Neuronal stem cell (in vitro differentiated cells): ENCODE results near the gene BAIAP3.

ENCODE experiments used
- DNase-seq: peaks from one replicate; pipeline ENCODE4 v3.0.0-alpha.2; 2013; ENCODE audit warnings: low spot score
- H2AFZ ChIP-seq: one replicate; pipeline ENCODE4 v1.6.1; 2013; ENCODE audit warnings: mild to moderate bottlenecking, low read length, inconsistent platforms
- H2AK5ac ChIP-seq: 2 replicates; pipeline ENCODE4 v1.6.1; 2013; ENCODE audit warnings: low read depth, mild to moderate bottlenecking, inconsistent platforms, low read length, moderate library complexity, mixed read lengths
- H2BK120ac ChIP-seq: 2 replicates; pipeline ENCODE4 v1.6.1; 2013; ENCODE audit warnings: low read depth, mild to moderate bottlenecking, inconsistent platforms, low read length, moderate library complexity, mixed read lengths
- H2BK12ac ChIP-seq: one replicate; pipeline ENCODE4 v1.6.1; 2013; ENCODE audit warnings: low read length, inconsistent platforms
- H2BK15ac ChIP-seq: 2 replicates; pipeline ENCODE4 v1.6.1; 2013; ENCODE audit warnings: mild to moderate bottlenecking, low read length, inconsistent platforms, mixed read lengths
- H2BK5ac ChIP-seq: one replicate; pipeline ENCODE4 v1.6.1; 2013; ENCODE audit warnings: inconsistent platforms, mild to moderate bottlenecking, low read length, moderate library complexity
- H3K14ac ChIP-seq: one replicate; pipeline ENCODE4 v1.6.1; 2013; ENCODE audit warnings: low read length, inconsistent platforms
- H3K18ac ChIP-seq: 2 replicates; pipeline ENCODE4 v1.6.1; 2013; ENCODE audit warnings: low read length, inconsistent platforms
- H3K23ac ChIP-seq: 2 replicates; pipeline ENCODE4 v1.6.1; 2013; ENCODE audit warnings: low read depth, mild to moderate bottlenecking, mixed read lengths, low read length, inconsistent platforms; ENCODE audit not compliant: poor library complexity
- H3K27ac ChIP-seq: replicated peaks from 3 replicates; pipeline ENCODE4 v1.5.1; 2013; ENCODE audit warnings: low read length, inconsistent platforms
- H3K27me3 ChIP-seq, 3 experiments: 2 replicates each; pipeline ENCODE4 v1.6.1; 2013; ENCODE audit warnings: low read length in 3 of 3, mild to moderate bottlenecking in 2 of 3, inconsistent platforms in 1 of 3, low read depth in 1 of 3, mixed read lengths in 1 of 3, moderate library complexity in 1 of 3; ENCODE audit not compliant: control insufficient read depth in 3 of 3, insufficient read depth in 3 of 3
- H3K36me3 ChIP-seq, 2 donors: replicated peaks in 1 of 2; 2 replicates each; pipeline ENCODE4 v1.6.1; 2013; ENCODE audit warnings: low read length in 2 of 2; ENCODE audit not compliant: control insufficient read depth in 2 of 2, insufficient read depth in 2 of 2
- H3K4ac ChIP-seq: 2 replicates; pipeline ENCODE4 v1.6.1; 2013; ENCODE audit warnings: inconsistent platforms, mild to moderate bottlenecking, low read length, moderate library complexity
- H3K4me1 ChIP-seq, 2 donors: 1 replicate in 1 of 2; 2 replicates in 1 of 2; pipeline ENCODE4 v1.6.1; 2013; ENCODE audit warnings: low read length in 2 of 2, low read depth in 1 of 2; ENCODE audit not compliant: control insufficient read depth in 2 of 2, insufficient read depth in 1 of 2
- H3K4me2 ChIP-seq: one replicate; pipeline ENCODE4 v1.6.1; 2013; ENCODE audit warnings: mild to moderate bottlenecking, low read length, inconsistent platforms; ENCODE audit not compliant: insufficient read depth, poor library complexity, severe bottlenecking
- H3K4me3 ChIP-seq, 2 donors: 2 replicates each; pipeline ENCODE4 v1.5.1; 2013; ENCODE audit warnings: low read length in 2 of 2, mild to moderate bottlenecking in 2 of 2, inconsistent platforms in 1 of 2, moderate library complexity in 1 of 2
- H3K79me1 ChIP-seq: one replicate; pipeline ENCODE4 v1.6.1; 2013; ENCODE audit warnings: low read depth, mild to moderate bottlenecking, inconsistent platforms, low read length, moderate library complexity
- H3K9ac ChIP-seq: one replicate; pipeline ENCODE4 v1.6.1; 2013; ENCODE audit warnings: mild to moderate bottlenecking, low read depth, low read length, inconsistent platforms; ENCODE audit not compliant: poor library complexity
- H3K9me3 ChIP-seq, 2 donors: replicated peaks in 1 of 2; 2 replicates each; pipeline versions ENCODE3 to v1.6.1; 2013; ENCODE audit warnings: low read length in 2 of 2, mild to moderate bottlenecking in 2 of 2, inconsistent platforms in 1 of 2, low read depth in 1 of 2, mixed read lengths in 1 of 2, moderate library complexity in 1 of 2; ENCODE audit not compliant: control insufficient read depth in 2 of 2, insufficient read depth in 1 of 2
- H4K8ac ChIP-seq: one replicate; pipeline ENCODE4 v1.6.1; 2013; ENCODE audit warnings: low read depth, mild to moderate bottlenecking, inconsistent platforms, low read length, moderate library complexity
- H4K91ac ChIP-seq: one replicate; pipeline ENCODE4 v1.6.1; 2013; ENCODE audit warnings: low read length, low read depth, mild to moderate bottlenecking, inconsistent platforms; ENCODE audit not compliant: poor library complexity
- WGBS, 2 donors: extraction: QIAGEN DNeasy Blood & Tissue Kit; methylation state at CpG; one replicate each; pipeline ENCODE4 v1.1.7; 2013; ENCODE audit warnings: missing lambda C conversion rate in 2 of 2, mixed read lengths in 1 of 2; ENCODE audit not compliant: insufficient read length in 2 of 2, insufficient replicate concordance in 1 of 2; ENCODE audit errors: extremely low coverage in 2 of 2; 5-methylcytosine and 5-hydroxymethylcytosine counted together

The BAIAP3 gene

DNA sequence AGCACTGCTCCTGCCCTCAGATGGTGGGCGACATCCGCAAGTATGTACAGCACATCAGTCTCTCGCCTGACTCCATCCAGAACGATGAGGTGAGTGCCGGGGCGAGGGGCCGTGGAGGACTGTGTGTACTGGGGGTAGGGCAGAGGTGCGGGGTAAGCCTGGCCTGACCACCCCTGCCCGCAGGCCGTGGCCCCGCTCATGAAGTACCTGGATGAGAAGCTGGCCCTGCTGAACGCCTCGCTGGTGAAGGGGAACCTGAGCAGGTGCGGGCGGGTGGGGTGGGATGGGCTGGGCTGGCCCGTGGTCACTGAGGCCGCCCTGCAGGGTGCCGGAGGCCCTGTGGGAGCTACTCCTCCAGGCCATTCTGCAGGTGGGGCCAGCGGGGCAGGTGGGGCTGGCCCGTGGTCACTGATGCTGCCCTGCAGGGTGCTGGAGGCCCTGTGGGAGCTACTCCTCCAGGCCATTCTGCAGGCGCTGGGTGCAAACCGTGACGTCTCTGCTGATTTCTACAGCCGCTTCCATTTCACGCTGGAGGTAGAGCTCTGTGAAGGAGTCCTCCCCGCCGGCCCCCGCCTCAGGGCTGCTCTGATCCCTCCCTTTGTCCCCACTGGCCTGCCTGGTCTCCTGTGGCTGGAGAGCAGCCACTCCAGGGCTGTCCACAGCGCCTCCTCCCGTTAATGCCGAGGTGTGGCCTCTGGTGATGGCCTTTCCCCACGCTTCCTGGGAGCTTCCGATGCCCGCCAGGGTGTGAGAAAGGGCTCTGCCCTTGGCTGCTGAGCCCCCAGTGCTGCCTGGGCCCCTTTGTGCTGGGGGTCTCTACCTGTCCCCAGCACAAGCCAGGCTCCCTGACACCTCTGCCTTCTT is 13.2 kb downstream of the BAIAP3 start:
- Histone ChIP-seq H3K4me2 (no peak overlapping the region), H3K9ac (no peak overlapping the region), H2BK15ac (peak overlapping the region; percentile 94), H3K4ac (peak overlapping the region; percentile 23), H2BK5ac (no peak overlapping the region), H3K9me3 (no peaks in the 10 kb centered on the region), H2BK12ac (peak overlapping the region; percentile 84), H3K27ac (no peak overlapping the region), H3K4me1 (peaks cover 8 to 14% of the 10 kb centered on the region in 2 donors), H4K8ac (no peak overlapping the region), H2AK5ac (no peak overlapping the region), H3K79me1 (peaks cover 15% of the 10 kb centered on the region), H3K18ac (no peak overlapping the region), H3K23ac (peak overlapping the region; percentile 17), H2AFZ (no peak overlapping the region), H2BK120ac (no peak overlapping the region), H3K36me3 (peaks cover 16 to 61% of the 10 kb centered on the region in 2 donors), H3K27me3 (peaks cover 0 to 14% (median 0%) of the 10 kb centered on the region in 3 experiments), H3K4me3 (peak overlapping the region in 1 of 2 donors; percentile 14), H4K91ac (no peak overlapping the region), H3K14ac (no peak overlapping the region)
- DNase-seq: no peak
- WGBS, 2 donors: no CpG with 5 or more reads among the region's 34 CpGs

DNA sequence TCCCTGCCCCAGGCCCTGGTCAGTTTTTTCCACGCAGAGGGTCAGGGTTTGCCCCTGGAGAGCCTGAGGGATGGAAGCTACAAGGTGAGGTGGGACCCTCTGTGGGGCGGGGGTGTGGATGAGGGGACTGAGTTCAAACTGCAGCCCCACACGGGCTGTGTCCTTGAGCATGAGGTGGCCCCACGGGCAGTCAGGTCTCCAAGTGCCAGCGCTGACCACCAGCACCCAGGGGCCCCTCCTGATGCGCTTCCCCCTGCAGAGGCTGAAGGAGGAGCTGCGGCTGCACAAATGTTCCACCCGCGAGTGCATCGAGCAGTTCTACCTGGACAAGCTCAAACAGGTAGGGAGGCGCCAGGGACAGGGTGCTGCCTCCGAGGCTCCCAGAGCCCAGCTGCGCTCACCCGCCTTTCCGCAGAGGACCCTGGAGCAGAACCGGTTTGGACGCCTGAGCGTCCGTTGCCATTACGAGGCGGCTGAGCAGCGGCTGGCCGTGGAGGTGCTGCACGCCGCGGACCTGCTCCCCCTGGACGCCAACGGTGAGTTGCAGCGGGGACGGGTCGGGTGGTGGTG is 13.9 kb downstream of the BAIAP3 start:
- no peak overlapping the region for H3K23ac ChIP-seq
- peaks cover 16 to 54% of the 10 kb centered on the region in 2 donors for H3K36me3 ChIP-seq
- no peak overlapping the region for H4K8ac ChIP-seq
- no peak overlapping the region for H4K91ac ChIP-seq
- no peak overlapping the region for H3K9ac ChIP-seq
- H3K27me3 ChIP-seq: peaks cover 0 to 10% (median 0%) of the 10 kb centered on the region in 3 experiments
- no peak for DNase-seq
- H2BK120ac ChIP-seq: no peak overlapping the region
- H3K27ac ChIP-seq: no peak overlapping the region
- no peak overlapping the region for H2AK5ac ChIP-seq
- no peak overlapping the region for H2AFZ ChIP-seq
- no CpG with 5 or more reads among the region's 31 CpGs for whole genome bisulfite sequencing, 2 donors
- no peak overlapping the region for H3K4me2 ChIP-seq
- H3K79me1 ChIP-seq: peaks cover 21% of the 10 kb centered on the region
- H3K14ac ChIP-seq: no peak overlapping the region
- H3K4me3 ChIP-seq: no peak overlapping the region
- no peak overlapping the region for H2BK12ac ChIP-seq
- H2BK15ac ChIP-seq: no peak overlapping the region
- H2BK5ac ChIP-seq: no peak overlapping the region
- no peaks in the 10 kb centered on the region for H3K9me3 ChIP-seq
- no peak overlapping the region for H3K4ac ChIP-seq
- H3K18ac ChIP-seq: no peak overlapping the region
- H3K4me1 ChIP-seq: peaks cover 8 to 14% of the 10 kb centered on the region in 2 donors

DNA sequence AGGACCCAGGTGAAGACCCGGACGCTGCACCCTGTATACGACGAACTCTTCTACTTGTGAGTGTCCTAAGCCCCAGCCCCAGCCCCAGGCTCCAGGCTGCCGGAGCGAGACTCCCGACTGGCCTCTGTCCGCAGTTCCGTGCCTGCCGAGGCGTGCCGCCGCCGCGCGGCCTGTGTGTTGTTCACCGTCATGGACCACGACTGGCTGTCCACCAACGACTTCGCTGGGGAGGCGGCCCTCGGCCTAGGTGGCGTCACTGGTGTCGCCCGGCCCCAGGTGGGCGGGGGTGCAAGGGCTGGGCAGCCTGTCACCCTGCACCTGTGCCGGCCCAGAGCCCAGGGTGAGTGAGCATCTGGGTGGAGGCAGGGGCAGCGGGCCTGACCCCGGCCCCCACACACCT is 14.5 kb downstream of the BAIAP3 start:
- Histone ChIP-seq H3K18ac (no peak overlapping the region), H3K4me3 (no peak overlapping the region), H2AK5ac (no peak overlapping the region), H3K36me3 (peaks cover 16 to 51% of the 10 kb centered on the region in 2 donors), H3K14ac (no peak overlapping the region), H3K4ac (no peak overlapping the region), H3K9me3 (no peaks in the 10 kb centered on the region), H2BK12ac (no peak overlapping the region), H2AFZ (no peak overlapping the region), H3K9ac (peak overlapping the region; percentile 21), H2BK5ac (no peak overlapping the region), H3K23ac (no peak overlapping the region), H3K27me3 (peaks cover 0 to 6% (median 0%) of the 10 kb centered on the region in 3 experiments), H3K4me2 (no peak overlapping the region), H3K27ac (no peak overlapping the region), H3K79me1 (peaks cover 23% of the 10 kb centered on the region), H4K8ac (no peak overlapping the region), H3K4me1 (peaks cover 12 to 13% of the 10 kb centered on the region in 2 donors), H4K91ac (no peak overlapping the region), H2BK120ac (no peak overlapping the region), H2BK15ac (no peak overlapping the region)
- WGBS, 2 donors: no CpG with 5 or more reads among the region's 29 CpGs
- DNase-seq: no peak

DNA sequence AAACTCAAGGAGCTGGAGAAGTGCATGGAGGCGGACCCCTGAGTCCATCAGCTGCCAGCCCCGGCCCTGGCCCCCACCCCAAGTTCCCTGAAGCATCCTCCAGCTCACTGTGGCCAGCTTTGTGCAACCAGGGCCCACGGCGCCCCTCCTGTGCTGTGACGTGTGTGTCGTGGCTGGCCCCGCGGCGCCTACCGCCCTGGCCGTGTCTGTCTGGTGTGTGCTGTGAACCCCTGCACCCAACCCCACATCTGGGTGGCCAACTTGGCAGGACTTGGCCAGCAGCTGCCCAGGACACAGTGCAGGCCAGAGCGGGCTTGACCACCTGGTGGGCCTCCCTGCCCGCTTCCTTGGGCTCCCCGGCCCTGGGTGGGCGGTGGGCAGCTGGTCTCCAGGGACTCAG is 15.0 kb downstream of the BAIAP3 start:
- Histone ChIP-seq H3K23ac (no peak overlapping the region), H2BK12ac (no peak overlapping the region), H3K36me3 (peaks cover 16 to 51% of the 10 kb centered on the region in 2 donors), H3K79me1 (peaks cover 23% of the 10 kb centered on the region), H2AFZ (no peak overlapping the region), H3K9me3 (no peaks in the 10 kb centered on the region), H3K4me3 (no peak overlapping the region), H2AK5ac (no peak overlapping the region), H4K91ac (no peak overlapping the region), H3K27me3 (peaks cover 0 to 6% (median 0%) of the 10 kb centered on the region in 3 experiments), H3K27ac (no peak overlapping the region), H3K9ac (no peak overlapping the region), H2BK15ac (no peak overlapping the region), H3K4me1 (peaks cover 11 to 12% of the 10 kb centered on the region in 2 donors), H2BK120ac (no peak overlapping the region), H2BK5ac (no peak overlapping the region), H3K18ac (no peak overlapping the region), H3K4ac (no peak overlapping the region), H4K8ac (no peak overlapping the region), H3K14ac (no peak overlapping the region), H3K4me2 (no peak overlapping the region)
- WGBS, 2 donors: no CpG with 5 or more reads among the region's 15 CpGs
- DNase-seq: no peak
